ENCODE data around the gene GPR27.

Gene GPR27

GRCh38 chr3:71778353-71778752 lies 24.7 kb downstream of the GPR27 start:
- DNase-seq: no peak
- peaks cover 8% of the 10 kb centered on the region for H3K27me3 ChIP-seq
- TF ChIP-seq CTCF (IDR thresholded peaks at IDR 0.05; ENCODE audit: low read depth, low read length): no peak

GRCh38 chr3:71779674-71780377 lies 26.2 kb downstream of the GPR27 start:
- Histone ChIP-seq H3K4me1 (no peaks in the 10 kb centered on the region), H3K27me3 (peaks cover 23% of the 10 kb centered on the region), H3K36me3 (no peaks in the 10 kb centered on the region), H3K4me3 (ENCODE audit: low read depth, low read length) (no peak overlapping the region), H3K9me3 (no peaks in the 10 kb centered on the region)
- no peak for DNase-seq
- TF ChIP-seq CTCF (IDR thresholded peaks at IDR 0.05; ENCODE audit: low read depth, low read length): no peak

More at GRCh38 chr3:71778353-71778752, 24.7 kb downstream of the GPR27 start:
- H3K36me3 ChIP-seq: no peaks in the 10 kb centered on the region
- H3K4me3 ChIP-seq (ENCODE audit: low read depth, low read length): no peak overlapping the region
- no peaks in the 10 kb centered on the region for H3K9me3 ChIP-seq
- no peaks in the 10 kb centered on the region for H3K4me1 ChIP-seq

- H3K4me1 ChIP-seq: no peaks in the 10 kb centered on the region
- no peaks in the 10 kb centered on the region for H3K9me3 ChIP-seq
- no peak for TF ChIP-seq CTCF (IDR thresholded peaks at IDR 0.05; ENCODE audit: low read depth, low read length)
- H3K27me3 ChIP-seq: peaks cover 29% of the 10 kb centered on the region
- H3K4me3 ChIP-seq (ENCODE audit: low read depth, low read length): no peak overlapping the region
- no peak for DNase-seq
- H3K36me3 ChIP-seq: no peaks in the 10 kb centered on the region
Measured at GRCh38 chr3:71780430-71780829, 26.8 kb downstream of the GPR27 start.

GRCh38 chr3:71783152-71783551 lies 29.5 kb downstream of the GPR27 start:
- no peaks in the 10 kb centered on the region for H3K36me3 ChIP-seq
- TF ChIP-seq CTCF (IDR thresholded peaks at IDR 0.05; ENCODE audit: low read depth, low read length): no peak
- peaks cover 40% of the 10 kb centered on the region for H3K27me3 ChIP-seq
- DNase-seq: no peak
- H3K9me3 ChIP-seq: no peaks in the 10 kb centered on the region
- 0 out of 2 replicates have a peak, but pooled peaks cover 4% of the 10 kb centered on the region for H3K4me1 ChIP-seq
- no peak overlapping the region for H3K4me3 ChIP-seq (ENCODE audit: low read depth, low read length)

- no peak for DNase-seq
- H3K9me3 ChIP-seq: no peaks in the 10 kb centered on the region
- H3K4me1 ChIP-seq: 0 out of 2 replicates have a peak, but pooled peaks cover 4% of the 10 kb centered on the region
- no peaks in the 10 kb centered on the region for H3K36me3 ChIP-seq
- H3K4me3 ChIP-seq (ENCODE audit: low read depth, low read length): peak overlapping the region; percentile 40
- TF ChIP-seq CTCF (IDR thresholded peaks at IDR 0.05; ENCODE audit: low read depth, low read length): no peak
- H3K27me3 ChIP-seq: peaks cover 40% of the 10 kb centered on the region
Measured at GRCh38 chr3:71784201-71784913, 30.7 kb downstream of the GPR27 start.

Measured in BE2C (cell line).